ACC112 (cell line): ENCODE data around the gene UIMC1.

Source experiments
- H2AFZ ChIP-seq: fragments of 200-600 bp; sonication (generic); one replicate; pipeline ENCODE4 v1.6.0; 2017; ENCODE audit warnings: antibody characterized with exemption, low read length; ENCODE audit not compliant: unreplicated experiment
- H3K27ac ChIP-seq: fragments of 200-600 bp; sonication (generic); 2 replicates; pipeline ENCODE4 v1.5.1; 2014; ENCODE audit warnings: low read depth, mild to moderate bottlenecking, antibody characterized with exemption, low read length, moderate library complexity
- H3K27me3 ChIP-seq: fragments of 200-600 bp; sonication (generic); 2 replicates; pipeline ENCODE4 v1.6.1; 2014; ENCODE audit warnings: mild to moderate bottlenecking, antibody characterized with exemption, low read length, moderate library complexity, mixed read lengths; ENCODE audit not compliant: insufficient read depth
- H3K36me3 ChIP-seq: fragments of 200-600 bp; sonication (generic); 2 replicates; pipeline ENCODE4 v1.6.1; 2016; ENCODE audit warnings: mild to moderate bottlenecking, antibody characterized with exemption, low read length, moderate library complexity, mixed read lengths; ENCODE audit not compliant: insufficient read depth
- H3K4me1 ChIP-seq: fragments of 200-600 bp; sonication (generic); one replicate; pipeline ENCODE4 v1.6.1; 2016; ENCODE audit warnings: low read length, mixed read lengths; ENCODE audit not compliant: insufficient read depth, unreplicated experiment, control insufficient read depth
- H3K4me3 ChIP-seq: fragments of 200-600 bp; sonication (generic); 2 replicates; pipeline ENCODE4 v1.5.1; 2014; ENCODE audit warnings: mild to moderate bottlenecking, low read depth, low read length
- H3K79me2 ChIP-seq: fragments of 200-600 bp; sonication (generic); one replicate; pipeline ENCODE4 v1.6.0; 2016; ENCODE audit warnings: low read length; ENCODE audit not compliant: control insufficient read depth, unreplicated experiment, insufficient read depth

UIMC1 gene

DNA sequence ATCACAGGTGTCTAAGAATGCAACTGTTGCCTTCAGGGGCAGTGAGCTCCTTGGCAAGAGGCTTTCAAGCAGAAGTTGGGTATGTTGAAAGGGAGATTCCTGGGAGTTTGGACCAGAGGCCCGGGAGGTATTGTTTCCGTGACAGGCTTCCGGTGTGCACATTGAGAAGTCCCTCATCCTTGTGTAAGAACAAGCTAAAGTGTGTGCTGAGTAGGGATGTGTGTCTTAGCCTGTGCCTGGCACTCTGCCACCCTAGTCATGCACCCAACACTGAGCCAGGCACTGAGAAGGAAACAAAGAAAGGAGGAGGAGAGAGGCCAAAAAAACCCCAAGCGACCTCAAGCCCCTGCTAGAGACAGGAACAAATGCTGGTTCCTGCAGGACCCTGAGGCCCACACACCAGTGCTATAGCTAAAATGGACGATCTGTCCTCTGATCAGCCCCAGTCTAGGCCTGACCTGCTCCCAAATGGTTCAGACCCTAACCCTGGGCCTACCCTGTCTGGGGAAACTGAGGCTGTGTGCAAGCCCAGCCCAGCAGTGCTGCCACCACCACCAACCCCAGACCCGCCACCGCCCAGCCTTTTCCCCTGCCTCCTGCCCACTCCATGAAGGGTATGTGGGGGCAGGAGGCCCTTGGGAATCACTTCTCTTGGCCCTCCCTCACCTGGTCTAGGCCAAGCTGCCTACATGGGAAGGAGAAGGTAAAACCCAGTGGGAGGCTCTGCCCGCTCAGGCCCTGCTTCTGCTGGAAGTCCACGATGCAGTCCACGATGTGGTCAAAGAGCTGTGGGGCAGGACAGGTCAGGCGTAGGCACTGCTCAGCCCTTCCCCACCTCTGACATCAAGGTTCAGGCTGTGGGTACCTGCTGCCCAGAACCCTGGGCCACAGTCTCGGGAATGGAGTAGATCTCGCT lies 120.0 kb downstream of the UIMC1 start:
- Histone ChIP-seq H3K4me3 (no peak overlapping the region), H2AFZ (no peak overlapping the region), H3K4me1 (no peaks in the 10 kb centered on the region), H3K27ac (no peak overlapping the region), H3K79me2 (no peaks in the 10 kb centered on the region), H3K27me3 (peaks cover 7% of the 10 kb centered on the region; the same call in 1 of the 2 replicates), H3K36me3 (no peaks in the 10 kb centered on the region)

DNA sequence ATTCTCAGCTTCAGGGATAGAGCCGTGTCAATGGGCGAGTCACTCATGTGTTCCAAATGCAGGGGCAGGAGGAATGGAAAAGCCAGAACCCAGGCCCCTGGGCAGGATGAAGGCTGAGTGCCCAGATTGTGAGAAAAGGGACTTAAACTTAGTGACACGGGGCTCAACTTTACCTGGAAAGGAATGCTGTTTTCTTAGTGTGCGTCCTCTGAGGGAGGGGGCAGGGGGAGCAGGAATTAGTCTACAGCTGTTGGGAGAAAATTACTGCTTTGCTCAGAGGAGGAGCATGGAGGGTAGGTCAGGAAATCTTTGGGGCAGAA lies 122.0 kb downstream of the UIMC1 start:
- no peak overlapping the region for H3K4me3 ChIP-seq
- H3K79me2 ChIP-seq: no peaks in the 10 kb centered on the region
- no peaks in the 10 kb centered on the region for H3K4me1 ChIP-seq
- H3K36me3 ChIP-seq: no peaks in the 10 kb centered on the region
- no peak overlapping the region for H3K27ac ChIP-seq
- no peaks in the 10 kb centered on the region for H3K27me3 ChIP-seq
- H2AFZ ChIP-seq: no peak overlapping the region

DNA sequence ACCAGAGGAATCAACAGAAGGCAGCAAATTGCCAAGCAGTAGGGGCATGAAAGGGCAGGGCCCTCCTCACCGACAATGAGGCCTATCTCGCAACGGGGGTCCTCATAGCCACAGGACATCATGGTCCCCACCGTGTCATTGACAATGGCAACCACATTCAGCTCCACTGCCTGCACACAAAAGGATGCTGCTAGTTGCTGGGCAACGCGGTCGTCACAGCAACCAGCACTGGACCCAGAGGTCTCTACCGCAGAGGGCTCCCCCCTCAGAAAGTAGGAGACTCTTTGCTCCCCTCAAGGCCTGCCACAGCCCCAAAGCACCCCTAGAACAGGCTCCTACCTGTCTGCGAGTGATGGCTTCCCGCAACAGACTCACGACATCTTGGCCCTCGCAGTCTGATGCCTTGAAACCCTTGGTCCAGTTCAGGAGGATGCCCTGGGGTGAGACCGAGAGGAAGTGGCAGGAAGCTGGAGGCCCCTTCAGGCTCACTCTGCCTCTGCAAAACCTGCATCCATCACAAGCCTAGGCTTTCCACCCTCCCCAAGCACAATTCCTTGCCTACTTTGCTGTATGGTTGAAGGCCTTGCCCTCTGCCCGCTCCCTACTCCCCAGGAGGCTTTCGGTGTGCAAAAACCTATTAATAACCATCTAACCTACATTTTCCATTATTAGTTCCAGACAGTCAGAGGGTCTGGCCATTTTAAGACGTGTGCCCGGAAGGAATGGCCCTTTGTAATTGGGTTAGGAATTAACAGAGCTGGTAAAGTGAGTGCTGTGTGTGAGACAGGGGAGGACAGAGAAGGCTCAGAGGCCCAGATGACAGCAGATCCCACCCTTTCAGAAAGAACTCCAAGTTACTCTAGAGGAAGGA lies 122.6 kb downstream of the UIMC1 start:
- no peaks in the 10 kb centered on the region for H3K4me1 ChIP-seq
- H2AFZ ChIP-seq: no peak overlapping the region
- no peak overlapping the region for H3K27ac ChIP-seq
- H3K27me3 ChIP-seq: peaks cover 4% of the 10 kb centered on the region
- no peak overlapping the region for H3K4me3 ChIP-seq
- H3K36me3 ChIP-seq: no peaks in the 10 kb centered on the region
- H3K79me2 ChIP-seq: no peaks in the 10 kb centered on the region

DNA sequence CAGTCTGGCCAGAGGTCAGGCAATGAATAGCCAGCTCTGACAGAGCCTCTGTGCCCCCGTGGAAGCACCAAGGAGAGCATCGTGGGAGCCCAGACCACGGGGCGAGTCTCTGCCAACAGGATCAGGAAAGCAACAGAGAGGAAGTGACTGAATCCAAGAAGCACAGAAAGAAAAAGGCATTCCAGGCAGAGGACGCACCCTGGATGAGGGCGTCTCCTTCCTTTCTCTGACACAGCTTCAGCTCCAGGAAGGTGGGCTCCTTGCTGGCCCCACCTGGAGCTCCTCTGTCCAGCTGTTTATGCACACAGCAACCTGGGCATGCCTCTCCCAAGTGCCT lies 124.0 kb downstream of the UIMC1 start:
- Histone ChIP-seq H3K4me3 (no peak overlapping the region), H3K36me3 (no peaks in the 10 kb centered on the region), H2AFZ (no peak overlapping the region), H3K27ac (no peak overlapping the region), H3K27me3 (peaks cover 14% of the 10 kb centered on the region), H3K79me2 (no peaks in the 10 kb centered on the region), H3K4me1 (no peaks in the 10 kb centered on the region)

DNA sequence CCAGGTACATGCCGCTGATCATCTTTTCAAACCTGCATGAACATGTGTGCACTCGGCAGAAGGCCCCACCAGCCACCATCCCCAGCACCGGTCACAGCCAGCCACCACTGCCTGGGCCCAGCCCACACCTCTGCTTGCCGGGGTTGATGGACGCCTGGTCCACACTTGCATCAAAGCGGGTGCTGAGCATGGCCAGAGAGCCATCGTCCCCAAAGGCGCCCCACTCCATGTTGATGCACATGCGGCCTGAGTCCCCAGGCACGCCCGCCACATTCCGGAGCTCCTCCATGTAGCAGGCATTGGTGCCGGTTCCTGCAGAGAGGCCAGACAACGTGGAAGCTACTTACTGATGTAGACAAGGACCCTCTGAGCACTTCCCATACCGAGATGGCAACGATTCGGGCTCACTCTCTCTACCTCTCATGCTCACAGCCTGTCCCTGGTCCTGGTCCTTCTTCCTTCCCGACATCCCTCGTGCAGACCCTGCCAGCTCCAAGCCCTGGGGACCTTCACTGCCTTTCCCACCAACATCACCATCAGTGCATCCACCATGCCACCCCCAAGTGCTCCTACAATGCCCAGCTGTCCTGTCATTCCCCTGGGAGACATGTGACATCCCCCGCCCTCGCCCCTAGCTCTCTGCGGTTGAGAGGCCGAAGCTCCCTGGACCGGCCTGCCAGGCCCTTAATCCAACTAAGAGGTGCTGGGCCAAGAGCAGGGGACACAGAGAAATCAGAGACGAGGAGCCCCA lies 124.6 kb downstream of the UIMC1 start:
- Histone ChIP-seq H3K27me3 (peaks cover 19% of the 10 kb centered on the region), H3K4me3 (no peak overlapping the region), H3K79me2 (no peaks in the 10 kb centered on the region), H3K4me1 (no peaks in the 10 kb centered on the region), H2AFZ (no peak overlapping the region), H3K27ac (no peak overlapping the region), H3K36me3 (no peaks in the 10 kb centered on the region)

DNA sequence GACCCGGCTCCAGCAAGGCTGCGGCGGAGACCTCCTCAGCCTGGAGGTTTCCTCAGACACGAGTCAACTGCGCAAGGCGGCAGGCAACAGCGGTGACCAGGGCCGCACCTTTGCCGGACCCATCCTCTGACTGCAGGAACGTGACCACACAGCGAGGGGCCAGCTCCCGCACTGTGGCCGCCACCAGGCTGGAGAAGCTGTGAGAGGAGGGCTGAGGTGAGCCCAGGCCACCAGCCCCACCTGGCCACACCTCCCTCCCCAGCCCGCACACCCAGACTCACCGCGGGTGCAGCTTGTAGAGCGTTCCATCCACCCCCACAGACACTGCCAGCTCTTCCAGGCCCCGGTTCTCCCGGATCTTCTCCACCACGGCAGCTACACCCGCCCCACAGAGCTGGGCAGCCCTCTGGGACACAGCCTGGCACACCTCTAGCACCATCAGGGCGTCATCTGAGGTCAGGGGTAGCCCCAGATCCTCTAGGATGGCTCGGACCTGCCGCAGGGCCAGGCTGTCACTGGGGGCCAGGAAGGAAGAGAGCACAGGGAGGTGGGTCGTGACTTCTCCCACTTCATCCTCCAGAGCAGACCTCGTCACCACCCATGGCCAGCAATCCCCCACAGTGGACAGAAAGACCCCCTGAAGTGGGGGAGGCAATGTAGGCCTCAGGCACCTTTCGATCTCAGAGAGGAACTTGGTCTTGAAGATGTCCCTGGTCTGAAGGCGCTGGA lies 125.4 kb downstream of the UIMC1 start:
- Histone ChIP-seq H3K79me2 (no peaks in the 10 kb centered on the region), H3K4me1 (no peaks in the 10 kb centered on the region), H3K4me3 (no peak overlapping the region), H3K27ac (no peak overlapping the region), H2AFZ (no peak overlapping the region), H3K36me3 (no peaks in the 10 kb centered on the region), H3K27me3 (peaks cover 27% of the 10 kb centered on the region)

DNA sequence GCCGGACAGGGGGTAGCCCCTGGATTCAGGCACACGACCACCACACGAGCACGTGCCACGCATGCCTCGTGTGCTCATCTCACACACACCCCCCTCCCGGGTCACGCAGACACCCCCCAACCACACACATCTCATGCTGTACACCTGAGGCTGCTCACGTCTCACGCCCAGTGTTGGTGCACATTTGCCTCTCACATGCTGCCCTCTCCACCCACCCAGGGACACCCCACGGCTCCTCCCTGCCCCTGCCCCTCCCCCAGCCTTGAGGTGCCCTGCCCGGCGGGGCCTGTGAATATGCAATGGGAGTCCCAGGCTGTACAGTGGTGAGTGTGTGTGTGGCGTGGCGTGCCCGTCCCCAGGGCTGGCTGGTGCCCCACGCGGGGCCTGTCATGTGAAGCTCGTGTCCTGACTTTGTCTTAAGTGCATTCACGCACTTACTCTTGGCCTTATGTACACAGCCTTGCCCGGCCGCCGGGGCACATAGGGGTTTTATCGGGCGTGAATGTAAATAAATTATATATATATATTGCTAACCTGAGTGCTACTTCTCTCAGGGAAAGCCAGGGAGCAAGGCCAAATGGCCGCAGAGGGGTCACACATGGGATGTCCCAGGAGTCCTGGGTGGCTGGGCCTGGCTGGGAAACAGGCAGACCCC lies 126.1 kb downstream of the UIMC1 start:
- H2AFZ ChIP-seq: no peak overlapping the region
- H3K4me1 ChIP-seq: no peaks in the 10 kb centered on the region
- H3K79me2 ChIP-seq: no peaks in the 10 kb centered on the region
- H3K27me3 ChIP-seq: peaks cover 34% of the 10 kb centered on the region
- H3K4me3 ChIP-seq: no peak overlapping the region
- no peak overlapping the region for H3K27ac ChIP-seq
- H3K36me3 ChIP-seq: no peaks in the 10 kb centered on the region

DNA sequence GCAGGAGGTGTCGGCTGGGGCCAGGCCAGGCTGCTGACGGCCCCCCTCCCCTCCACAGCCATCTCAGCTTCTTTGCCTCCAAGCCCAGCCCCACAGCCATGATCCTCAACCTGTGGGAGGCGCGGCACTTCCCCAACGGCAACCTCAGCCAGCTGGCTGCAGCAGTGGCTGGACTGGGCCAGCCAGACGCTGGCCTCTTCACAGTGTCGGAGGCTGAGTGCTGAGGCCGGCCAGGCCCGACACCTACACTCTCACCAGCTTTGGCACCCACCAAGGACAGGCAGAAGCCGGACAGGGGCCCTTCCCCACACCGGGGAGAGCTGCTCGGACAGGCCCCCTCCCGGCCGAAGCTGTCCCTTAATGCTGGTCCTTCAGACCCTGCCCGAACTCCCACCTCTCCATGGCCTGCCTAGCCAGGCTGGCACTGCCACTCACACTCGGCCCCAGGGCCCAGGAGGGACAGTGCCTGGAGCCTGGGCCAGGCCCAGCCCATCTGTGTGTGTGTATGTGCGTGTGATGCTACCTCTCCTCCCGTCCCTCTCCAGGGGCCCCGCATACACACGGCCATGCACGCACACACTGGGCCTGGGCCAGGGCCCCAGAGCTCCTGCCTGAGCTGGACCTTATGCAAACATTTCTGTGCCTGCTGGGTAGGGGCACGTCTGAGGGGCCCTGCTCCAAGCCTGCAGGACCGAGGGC lies 126.8 kb downstream of the UIMC1 start:
- Histone ChIP-seq H3K4me3 (no peak overlapping the region), H2AFZ (no peak overlapping the region), H3K4me1 (no peaks in the 10 kb centered on the region), H3K27me3 (peaks cover 41% of the 10 kb centered on the region), H3K36me3 (no peaks in the 10 kb centered on the region), H3K27ac (no peak overlapping the region), H3K79me2 (no peaks in the 10 kb centered on the region)

DNA sequence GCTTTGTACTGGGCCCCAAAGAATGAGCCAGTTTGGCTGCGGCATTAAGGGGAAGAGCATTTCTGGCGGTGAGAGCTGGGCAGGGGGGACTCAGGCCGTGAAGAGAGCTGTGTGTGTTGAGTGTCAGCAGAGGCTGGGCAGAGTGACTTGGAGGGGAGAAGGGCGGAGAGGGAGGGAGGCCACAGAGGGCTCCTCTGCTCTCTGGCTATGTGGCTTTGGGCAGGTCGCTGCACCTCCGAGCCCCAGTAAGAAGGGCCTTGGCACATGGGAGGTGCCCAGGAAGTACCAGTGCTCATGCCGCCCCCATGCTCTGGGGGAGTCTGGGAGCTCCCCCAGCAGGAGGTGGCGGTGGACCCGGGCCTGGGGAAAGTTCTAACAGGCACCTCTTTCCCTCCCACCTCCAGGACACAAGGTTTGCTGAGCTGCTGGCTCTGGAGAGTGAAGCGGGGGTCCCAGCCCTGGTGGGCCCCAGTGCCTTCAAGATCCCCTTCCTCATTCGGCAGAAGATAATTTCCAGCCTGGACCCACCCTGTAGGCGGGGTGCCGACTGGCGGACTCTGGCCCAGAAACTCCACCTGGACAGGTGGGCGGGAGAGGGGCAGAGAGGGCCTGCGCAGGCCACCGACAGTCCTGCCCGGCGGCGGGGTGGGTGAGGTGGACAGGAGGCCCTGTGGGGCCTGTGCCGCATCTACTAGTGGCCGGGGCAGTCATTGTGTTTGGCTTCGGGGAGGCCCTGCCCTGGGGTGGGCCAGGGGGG lies 127.5 kb downstream of the UIMC1 start:
- no peak overlapping the region for H3K27ac ChIP-seq

More for the DNA sequence above, 127.5 kb downstream of the UIMC1 start:
- peaks cover 48% of the 10 kb centered on the region for H3K27me3 ChIP-seq
- no peak overlapping the region for H3K4me3 ChIP-seq
- no peaks in the 10 kb centered on the region for H3K79me2 ChIP-seq
- H3K4me1 ChIP-seq: no peaks in the 10 kb centered on the region
- H3K36me3 ChIP-seq: no peaks in the 10 kb centered on the region
- H2AFZ ChIP-seq: no peak overlapping the region
